ENCODE results near the gene SYT2. TPM values are rescaled to one million over a fixed set of nuclear protein-coding genes. Genes with fewer than 3 reads are reported as not detected.
"Not testable (repeated sequence)": the region's sequence is repeated elsewhere in the genome, so short reads cannot be mapped to it uniquely, and the experiment has no call there.

SYT2 gene
- polyA plus RNA-seq, 2 donors, result 0.01 to 0.04 TPM

DNA sequence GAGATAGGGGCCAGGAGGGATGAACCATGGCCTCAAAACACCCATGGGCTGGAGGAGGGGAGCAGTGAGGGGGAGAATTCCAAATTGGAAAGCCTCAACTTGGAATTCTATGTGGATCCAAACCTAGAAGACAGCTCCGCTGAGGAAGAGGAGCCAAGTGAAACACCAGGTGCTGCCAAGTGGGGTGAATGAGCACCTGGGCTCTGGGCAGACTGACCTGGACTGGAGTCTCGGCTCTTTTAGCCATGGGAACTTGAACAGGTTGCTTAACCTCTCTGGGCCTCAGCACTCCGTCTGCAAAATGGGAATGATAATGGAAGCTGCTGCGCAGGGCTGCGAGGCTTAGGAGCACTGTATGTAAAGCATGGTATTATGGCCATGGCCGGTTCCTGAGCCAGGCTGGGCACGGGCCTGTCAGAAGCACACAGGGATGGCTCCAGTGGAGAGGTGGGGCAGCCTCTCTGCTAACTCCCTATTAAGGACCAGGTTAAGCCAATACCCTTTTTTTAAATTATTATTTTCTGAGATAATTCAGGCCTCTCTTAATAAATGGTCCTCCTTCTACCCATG lies 81.5 kb downstream of the SYT2 start:
- H3K27ac ChIP-seq (ENCODE audit: low read depth in 2 of 2, low read length in 1 of 2), result no peak overlapping the region
- H3K4me1 ChIP-seq (ENCODE audit: control insufficient read depth in 2 of 2, insufficient read depth in 2 of 2, low read length in 1 of 2), result peaks cover 0 to 2% of the 10 kb centered on the region in 2 donors
- H3K36me3 ChIP-seq (ENCODE audit: control insufficient read depth in 2 of 2, insufficient read depth in 2 of 2, low read length in 1 of 2), result no peaks in the 10 kb centered on the region
- WGBS, 2 donors, result 85 to 89% methylated on average over 7 of the region's 7 CpGs
- no peaks in the 10 kb centered on the region for H3K9me3 ChIP-seq (ENCODE audit: control insufficient read depth in 2 of 2, insufficient read depth in 1 of 2, low read depth in 1 of 2, low read length in 1 of 2)
- H3K27me3 ChIP-seq (ENCODE audit: control insufficient read depth in 1 of 2, insufficient read depth in 2 of 2, low read length in 2 of 2), result no peaks in the 10 kb centered on the region
- no peak overlapping the region for H3K4me3 ChIP-seq (ENCODE audit: low read depth in 1 of 2, low read length in 2 of 2)

DNA sequence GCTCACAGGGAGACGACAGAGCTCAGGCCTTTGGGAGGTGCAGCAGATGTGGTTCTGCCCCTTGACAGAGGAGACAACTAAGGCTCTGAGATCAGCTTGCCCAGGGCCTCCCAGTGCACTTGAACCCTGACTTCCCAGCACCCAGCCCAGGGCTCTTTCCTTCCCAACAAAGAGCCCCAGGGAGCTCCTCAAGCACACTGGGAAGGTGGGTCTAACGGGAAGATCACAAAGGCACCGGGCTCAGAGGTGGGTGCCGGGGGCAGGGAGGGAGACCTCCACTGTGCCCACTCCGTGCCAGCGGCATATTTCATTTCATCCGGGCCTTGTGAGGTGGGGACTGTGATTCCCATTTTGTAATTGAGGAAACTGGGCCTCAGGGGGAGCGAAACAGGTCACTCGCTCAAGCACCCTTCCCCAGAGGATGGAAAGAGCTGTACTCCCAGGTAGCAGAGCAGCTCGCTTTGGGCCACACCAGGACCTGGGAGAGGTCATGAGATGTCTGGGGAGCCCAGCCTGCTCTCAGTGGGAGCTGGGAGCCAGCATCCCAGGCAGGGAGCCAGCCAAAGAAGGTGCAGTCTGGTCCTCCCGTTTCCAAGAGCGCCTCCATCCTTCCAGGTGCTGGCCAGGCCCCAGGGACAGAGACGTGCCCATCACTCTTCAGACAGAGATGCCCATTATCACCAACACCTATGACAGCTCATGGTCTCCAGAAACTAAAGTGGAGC lies 82.3 kb downstream of the SYT2 start:
- Histone ChIP-seq H3K9me3 (ENCODE audit: control insufficient read depth in 2 of 2, insufficient read depth in 1 of 2, low read depth in 1 of 2, low read length in 1 of 2) (no peaks in the 10 kb centered on the region), H3K36me3 (ENCODE audit: control insufficient read depth in 2 of 2, insufficient read depth in 2 of 2, low read length in 1 of 2) (no peaks in the 10 kb centered on the region), H3K4me3 (ENCODE audit: low read depth in 1 of 2, low read length in 2 of 2) (no peak overlapping the region), H3K27ac (ENCODE audit: low read depth in 2 of 2, low read length in 1 of 2) (no peak overlapping the region), H3K4me1 (ENCODE audit: control insufficient read depth in 2 of 2, insufficient read depth in 2 of 2, low read length in 1 of 2) (peaks cover 0 to 2% of the 10 kb centered on the region in 2 donors), H3K27me3 (ENCODE audit: control insufficient read depth in 1 of 2, insufficient read depth in 2 of 2, low read length in 2 of 2) (no peaks in the 10 kb centered on the region)
- 80 to 84% methylated on average over 13 of the region's 13 CpGs for WGBS, 2 donors

- H3K27ac ChIP-seq (ENCODE audit: low read depth in 2 of 2, low read length in 1 of 2); H3K9me3 ChIP-seq (ENCODE audit: control insufficient read depth in 2 of 2, insufficient read depth in 1 of 2, low read depth in 1 of 2, low read length in 1 of 2); H3K27me3 ChIP-seq (ENCODE audit: control insufficient read depth in 1 of 2, insufficient read depth in 2 of 2, low read length in 2 of 2); H3K36me3 ChIP-seq (ENCODE audit: control insufficient read depth in 2 of 2, insufficient read depth in 2 of 2, low read length in 1 of 2); H3K4me3 ChIP-seq (ENCODE audit: low read depth in 1 of 2, low read length in 2 of 2); H3K4me1 ChIP-seq (ENCODE audit: control insufficient read depth in 2 of 2, insufficient read depth in 2 of 2, low read length in 1 of 2): not testable (repeated sequence)
- WGBS, 2 donors, result 66 to 70% methylated on average over 7 of the region's 7 CpGs
These were observed 83.2 kb downstream of the SYT2 start for GRCh38 chr1:202627036-202627435.

DNA sequence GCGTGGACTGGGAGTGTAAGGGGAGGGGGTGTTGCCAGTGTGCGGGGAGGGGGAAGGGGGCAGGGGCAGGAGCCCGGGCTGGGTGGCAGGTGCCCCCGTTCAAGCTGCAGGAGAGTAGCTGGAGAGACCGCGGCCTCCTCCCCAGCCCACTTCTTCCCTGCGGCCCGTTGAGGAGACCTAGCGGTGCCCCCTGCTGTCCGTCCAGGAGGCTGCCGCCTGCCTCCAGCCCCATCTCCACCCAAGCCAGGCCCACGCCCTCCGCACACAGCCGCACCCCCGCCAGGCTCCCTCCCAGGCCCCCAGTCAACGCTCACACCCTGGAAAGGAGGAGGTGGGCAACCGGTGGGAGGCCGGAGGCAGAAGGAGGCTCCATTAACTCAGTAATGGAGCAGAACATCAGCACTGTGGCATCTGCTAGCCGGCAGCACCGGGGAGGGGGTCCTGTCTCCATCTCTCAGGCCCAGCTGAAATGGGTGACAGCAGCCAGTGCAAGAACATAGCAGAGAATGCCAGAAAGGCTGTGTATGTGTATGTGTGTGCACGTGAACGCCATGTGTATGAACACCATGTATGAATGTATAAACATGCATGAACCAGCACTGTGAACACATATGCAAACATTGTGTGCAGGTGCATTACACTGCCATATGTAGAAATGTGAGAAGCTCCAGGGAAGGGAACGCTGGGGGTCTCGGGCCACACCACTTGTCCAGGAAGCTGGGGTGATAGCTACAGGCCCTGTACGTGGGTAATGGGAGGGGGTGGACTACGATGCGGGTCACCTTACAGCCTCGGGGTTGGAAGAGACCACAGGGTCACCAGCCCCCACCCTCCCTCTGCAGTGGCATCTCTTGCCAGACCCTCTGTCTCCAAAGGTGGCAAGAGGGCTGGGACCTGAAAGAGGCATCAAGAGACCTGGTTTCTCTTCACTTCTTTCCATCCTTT lies 84.6 kb downstream of the SYT2 start:
- H3K9me3 ChIP-seq (ENCODE audit: control insufficient read depth in 2 of 2, insufficient read depth in 1 of 2, low read depth in 1 of 2, low read length in 1 of 2), result no peaks in the 10 kb centered on the region

GRCh38 chr1:202624781-202625108 lies 85.5 kb downstream of the SYT2 start:
- H3K36me3 ChIP-seq (ENCODE audit: control insufficient read depth in 2 of 2, insufficient read depth in 2 of 2, low read length in 1 of 2), result no peaks in the 10 kb centered on the region
- H3K4me1 ChIP-seq (ENCODE audit: control insufficient read depth in 2 of 2, insufficient read depth in 2 of 2, low read length in 1 of 2), result peaks cover 0 to 2% of the 10 kb centered on the region in 2 donors
- H3K4me3 ChIP-seq (ENCODE audit: low read depth in 1 of 2, low read length in 2 of 2), result no peak overlapping the region
- WGBS, 2 donors, result 74% methylated on average over 1 of the region's 1 CpG
- H3K27ac ChIP-seq (ENCODE audit: low read depth in 2 of 2, low read length in 1 of 2), result no peak overlapping the region
- H3K9me3 ChIP-seq (ENCODE audit: control insufficient read depth in 2 of 2, insufficient read depth in 1 of 2, low read depth in 1 of 2, low read length in 1 of 2), result no peaks in the 10 kb centered on the region
- no peaks in the 10 kb centered on the region for H3K27me3 ChIP-seq (ENCODE audit: control insufficient read depth in 1 of 2, insufficient read depth in 2 of 2, low read length in 2 of 2)

More for the DNA sequence above, 84.6 kb downstream of the SYT2 start:
- Histone ChIP-seq H3K36me3 (ENCODE audit: control insufficient read depth in 2 of 2, insufficient read depth in 2 of 2, low read length in 1 of 2) (no peaks in the 10 kb centered on the region), H3K27me3 (ENCODE audit: control insufficient read depth in 1 of 2, insufficient read depth in 2 of 2, low read length in 2 of 2) (no peaks in the 10 kb centered on the region), H3K27ac (ENCODE audit: low read depth in 2 of 2, low read length in 1 of 2) (no peak overlapping the region), H3K4me1 (ENCODE audit: control insufficient read depth in 2 of 2, insufficient read depth in 2 of 2, low read length in 1 of 2) (peaks cover 0 to 2% of the 10 kb centered on the region in 2 donors), H3K4me3 (ENCODE audit: low read depth in 1 of 2, low read length in 2 of 2) (no peak overlapping the region)
- 36 to 59% methylated on average over 15 to 28 of the region's 28 CpGs for WGBS, 2 donors

- peaks cover 0 to 2% of the 10 kb centered on the region in 2 donors for H3K4me1 ChIP-seq (ENCODE audit: control insufficient read depth in 2 of 2, insufficient read depth in 2 of 2, low read length in 1 of 2)
- 85 to 92% methylated on average over 7 of the region's 7 CpGs for WGBS, 2 donors
- no peaks in the 10 kb centered on the region for H3K36me3 ChIP-seq (ENCODE audit: control insufficient read depth in 2 of 2, insufficient read depth in 2 of 2, low read length in 1 of 2)
- no peaks in the 10 kb centered on the region for H3K27me3 ChIP-seq (ENCODE audit: control insufficient read depth in 1 of 2, insufficient read depth in 2 of 2, low read length in 2 of 2)
- no peaks in the 10 kb centered on the region for H3K9me3 ChIP-seq (ENCODE audit: control insufficient read depth in 2 of 2, insufficient read depth in 1 of 2, low read depth in 1 of 2, low read length in 1 of 2)
- no peak overlapping the region for H3K27ac ChIP-seq (ENCODE audit: low read depth in 2 of 2, low read length in 1 of 2)
- no peak overlapping the region for H3K4me3 ChIP-seq (ENCODE audit: low read depth in 1 of 2, low read length in 2 of 2)
These were observed 86.0 kb downstream of the SYT2 start for GRCh38 chr1:202624088-202624780.

GRCh38 chr1:202623476-202623875 lies 86.8 kb downstream of the SYT2 start:
- H3K9me3 ChIP-seq (ENCODE audit: control insufficient read depth in 2 of 2, insufficient read depth in 1 of 2, low read depth in 1 of 2, low read length in 1 of 2); H3K4me1 ChIP-seq (ENCODE audit: control insufficient read depth in 2 of 2, insufficient read depth in 2 of 2, low read length in 1 of 2); H3K27ac ChIP-seq (ENCODE audit: low read depth in 2 of 2, low read length in 1 of 2); H3K27me3 ChIP-seq (ENCODE audit: control insufficient read depth in 1 of 2, insufficient read depth in 2 of 2, low read length in 2 of 2); H3K4me3 ChIP-seq (ENCODE audit: low read depth in 1 of 2, low read length in 2 of 2); H3K36me3 ChIP-seq (ENCODE audit: control insufficient read depth in 2 of 2, insufficient read depth in 2 of 2, low read length in 1 of 2): not testable (repeated sequence)
- 72 to 77% methylated on average over 12 of the region's 12 CpGs for WGBS, 2 donors

- Histone ChIP-seq H3K27me3 (ENCODE audit: control insufficient read depth in 1 of 2, insufficient read depth in 2 of 2, low read length in 2 of 2) (no peaks in the 10 kb centered on the region), H3K4me1 (ENCODE audit: control insufficient read depth in 2 of 2, insufficient read depth in 2 of 2, low read length in 1 of 2) (peaks cover 0 to 9% of the 10 kb centered on the region in 2 donors), H3K27ac (ENCODE audit: low read depth in 2 of 2, low read length in 1 of 2) (no peak overlapping the region), H3K9me3 (ENCODE audit: control insufficient read depth in 2 of 2, insufficient read depth in 1 of 2, low read depth in 1 of 2, low read length in 1 of 2) (no peaks in the 10 kb centered on the region), H3K36me3 (ENCODE audit: control insufficient read depth in 2 of 2, insufficient read depth in 2 of 2, low read length in 1 of 2) (no peaks in the 10 kb centered on the region), H3K4me3 (ENCODE audit: low read depth in 1 of 2, low read length in 2 of 2) (no peak overlapping the region)
- 62 to 71% methylated on average over 7 of the region's 7 CpGs for WGBS, 2 donors
These were observed 87.2 kb downstream of the SYT2 start for GRCh38 chr1:202623075-202623474.

DNA sequence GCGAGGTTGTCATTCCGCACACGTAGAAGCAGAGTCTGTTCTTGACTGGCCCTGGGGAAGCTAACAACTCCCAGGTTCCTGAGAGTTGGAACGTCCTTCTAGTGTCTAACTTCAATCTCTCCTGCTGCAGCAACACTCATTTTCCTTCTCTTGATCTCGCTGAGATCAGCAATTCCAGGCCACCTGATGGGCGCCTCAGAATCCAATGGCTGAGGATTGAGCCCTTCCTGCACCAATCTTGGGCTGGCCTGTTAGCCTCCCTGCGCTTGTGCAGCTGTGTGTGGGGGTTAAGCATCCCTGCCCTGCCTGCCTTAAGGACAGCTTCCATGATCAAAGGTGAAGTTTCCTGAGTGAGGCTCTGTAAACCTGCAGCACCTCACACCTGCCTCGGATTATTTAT lies 87.9 kb downstream of the SYT2 start:
- H3K4me3 ChIP-seq (ENCODE audit: low read depth in 1 of 2, low read length in 2 of 2), result no peak overlapping the region
- peaks cover 0 to 2% of the 10 kb centered on the region in 2 donors for H3K9me3 ChIP-seq (ENCODE audit: control insufficient read depth in 2 of 2, insufficient read depth in 1 of 2, low read depth in 1 of 2, low read length in 1 of 2)
- H3K36me3 ChIP-seq (ENCODE audit: control insufficient read depth in 2 of 2, insufficient read depth in 2 of 2, low read length in 1 of 2), result no peaks in the 10 kb centered on the region
- WGBS, 2 donors, result 85 to 92% methylated on average over 8 of the region's 8 CpGs
- peaks cover 0 to 9% of the 10 kb centered on the region in 2 donors for H3K4me1 ChIP-seq (ENCODE audit: control insufficient read depth in 2 of 2, insufficient read depth in 2 of 2, low read length in 1 of 2)
- no peak overlapping the region for H3K27ac ChIP-seq (ENCODE audit: low read depth in 2 of 2, low read length in 1 of 2)
- H3K27me3 ChIP-seq (ENCODE audit: control insufficient read depth in 1 of 2, insufficient read depth in 2 of 2, low read length in 2 of 2), result no peaks in the 10 kb centered on the region
